Esophagus muscularis mucosa (tissue), 4 donors: ENCODE data around the gene ATRNL1. TPM values are rescaled to one million over a fixed set of nuclear protein-coding genes. Genes with fewer than 3 reads are reported as not detected.
A peak's percentile ranks its signal among the peaks of the same experiment; 100 is the strongest.

Source experiments
- DNase-seq: peaks from one replicate; pipeline ENCODE4 v3.0.0-alpha.2; 2017; ENCODE audit errors: extremely low spot score
- H3K27ac ChIP-seq, 4 donors: fragments of 200-600 bp; sonication (generic); replicated peaks in 1 of 4; 1 replicate in 3 of 4; 2 replicates in 1 of 4; pipeline ENCODE4 v1.5.1; 2016 to 2019; ENCODE audit warnings: mild to moderate bottlenecking in 1 of 4
- H3K27me3 ChIP-seq, 4 donors: fragments of 200-600 bp; sonication (generic); one replicate each; pipeline versions ENCODE4 v1.5.1 to v1.6.0; 2016 to 2019
- H3K36me3 ChIP-seq, 4 donors: fragments of 200-600 bp; sonication (generic); one replicate each; pipeline ENCODE4 v1.5.1; 2016 to 2019
- H3K4me1 ChIP-seq, 4 donors: fragments of 200-600 bp; sonication (generic); one replicate each; pipeline ENCODE4 v1.5.1; 2016 to 2019
- H3K4me3 ChIP-seq, 4 donors: fragments of 200-600 bp; sonication (generic); 1 replicate in 2 of 4; 2 replicates in 2 of 4; pipeline ENCODE4 v1.5.1; 2016 to 2019; ENCODE audit warnings: mild to moderate bottlenecking in 4 of 4, moderate library complexity in 1 of 4
- H3K9me3 ChIP-seq, 4 donors: fragments of 200-600 bp; sonication (generic); 1 replicate in 3 of 4; 2 replicates in 1 of 4; pipeline ENCODE4 v1.5.1; 2016 to 2019
- EP300 ChIP-seq: sonication (generic); formaldehyde crosslinking; IDR thresholded peaks from one replicate; pipeline ENCODE4 v1.6.1; 2017; ENCODE audit warnings: antibody characterized with exemption
- POLR2A ChIP-seq: fragments of 450-650 bp; IDR thresholded peaks from one replicate; pipeline ENCODE4 v1.6.1; 2017; ENCODE audit warnings: antibody characterized with exemption, moderate library complexity, mild to moderate bottlenecking, low read depth
- POLR2AphosphoS5 ChIP-seq, 2 donors: sonication (generic); formaldehyde crosslinking; IDR thresholded peaks; one replicate each; pipeline ENCODE4 v1.6.1; 2017; ENCODE audit warnings: antibody characterized with exemption in 2 of 2
- WGBS: methylation state at CpG from one replicate; pipeline ENCODE4 v1.1.5; 2018; 5-methylcytosine and 5-hydroxymethylcytosine counted together
- intact Hi-C: fragments of 100-400 bp; cut with DNase I; formaldehyde crosslinking; loops from one replicate; pipeline ENCODE4 v1.15.1; 2023
- total RNA-seq, 4 donors: library from RNA; depleted of rRNA; stranded (reverse); fragments of >200 nt; gene quantifications; one replicate each; pipeline versions ENCODE4 v1.1.0 to v1.2.1, GENCODE V29; 2016
- TF ChIP-seq, protein P1 (sequence below), 3 experiments: fragments of 200-600 bp in 2 of 3; fragments of 450-650 bp in 1 of 3; sonication (generic) in 2 of 3; IDR thresholded peaks; one replicate each; pipeline ENCODE4 v1.5.1; 2017 to 2019; ENCODE audit warnings: antibody characterized with exemption in 3 of 3, mild to moderate bottlenecking in 2 of 3, moderate library complexity in 1 of 3

Gene ATRNL1
- total RNA-seq, 4 donors from 2014 or later: 5.0 to 18.0 (median 11.3) TPM

DNA sequence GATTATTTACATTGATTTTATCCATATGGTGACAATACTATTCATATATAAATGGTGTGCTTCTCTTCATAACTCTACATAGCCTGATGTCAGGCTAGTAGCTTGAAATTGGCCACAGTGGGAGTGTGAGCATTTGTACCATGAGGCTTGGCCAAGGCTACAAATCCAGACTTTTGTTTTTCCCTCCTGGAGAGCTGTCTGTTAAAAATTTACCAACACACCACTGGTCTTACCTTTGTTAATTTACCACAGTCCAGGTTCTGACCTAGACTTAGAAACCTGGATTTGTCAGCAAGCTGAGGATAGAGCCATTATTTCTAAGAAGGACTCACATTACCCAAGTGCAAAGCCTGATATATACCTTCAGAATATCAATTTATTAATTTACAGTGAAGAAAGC is 45.5 kb upstream of the ATRNL1 start:
- Histone ChIP-seq H3K27me3 (no peaks in the 10 kb centered on the region), H3K4me3 (no peak overlapping the region), H3K4me1 (peaks cover 0 to 9% (median 4%) of the 10 kb centered on the region in 4 donors), H3K9me3 (no peaks in the 10 kb centered on the region), H3K27ac (no peak overlapping the region), H3K36me3 (no peaks in the 10 kb centered on the region)
- DNase-seq: no peak
- TF ChIP-seq, protein P1, sequence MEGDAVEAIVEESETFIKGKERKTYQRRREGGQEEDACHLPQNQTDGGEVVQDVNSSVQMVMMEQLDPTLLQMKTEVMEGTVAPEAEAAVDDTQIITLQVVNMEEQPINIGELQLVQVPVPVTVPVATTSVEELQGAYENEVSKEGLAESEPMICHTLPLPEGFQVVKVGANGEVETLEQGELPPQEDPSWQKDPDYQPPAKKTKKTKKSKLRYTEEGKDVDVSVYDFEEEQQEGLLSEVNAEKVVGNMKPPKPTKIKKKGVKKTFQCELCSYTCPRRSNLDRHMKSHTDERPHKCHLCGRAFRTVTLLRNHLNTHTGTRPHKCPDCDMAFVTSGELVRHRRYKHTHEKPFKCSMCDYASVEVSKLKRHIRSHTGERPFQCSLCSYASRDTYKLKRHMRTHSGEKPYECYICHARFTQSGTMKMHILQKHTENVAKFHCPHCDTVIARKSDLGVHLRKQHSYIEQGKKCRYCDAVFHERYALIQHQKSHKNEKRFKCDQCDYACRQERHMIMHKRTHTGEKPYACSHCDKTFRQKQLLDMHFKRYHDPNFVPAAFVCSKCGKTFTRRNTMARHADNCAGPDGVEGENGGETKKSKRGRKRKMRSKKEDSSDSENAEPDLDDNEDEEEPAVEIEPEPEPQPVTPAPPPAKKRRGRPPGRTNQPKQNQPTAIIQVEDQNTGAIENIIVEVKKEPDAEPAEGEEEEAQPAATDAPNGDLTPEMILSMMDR (IDR thresholded peaks at IDR 0.05): no peak
- TF ChIP-seq POLR2AphosphoS5 (IDR thresholded peaks at IDR 0.05) (no peak), EP300 (no peak), POLR2A (no peak)
- intact Hi-C loops: no loop called here

DNA sequence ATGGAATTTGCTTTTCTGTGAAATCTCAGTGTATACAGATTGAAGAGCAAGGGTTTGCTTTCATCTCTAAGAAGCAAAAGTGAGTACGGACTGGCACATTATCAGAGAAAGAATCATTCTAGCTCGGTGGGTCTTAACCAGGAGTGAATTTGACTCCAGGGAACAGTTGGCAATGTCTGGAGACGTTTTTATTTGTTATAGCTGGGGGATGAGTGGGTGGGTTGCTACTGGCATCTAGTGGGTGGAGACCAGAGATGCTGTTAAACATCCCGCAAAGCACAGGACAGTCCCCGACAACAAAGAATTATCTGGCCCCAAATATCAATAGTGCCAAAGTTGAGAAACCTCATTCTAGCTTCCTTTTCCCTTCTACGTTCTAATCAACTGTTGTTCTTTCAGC is 43.8 kb upstream of the ATRNL1 start:
- WGBS: 71% methylated on average over 6 of the region's 6 CpGs

DNA sequence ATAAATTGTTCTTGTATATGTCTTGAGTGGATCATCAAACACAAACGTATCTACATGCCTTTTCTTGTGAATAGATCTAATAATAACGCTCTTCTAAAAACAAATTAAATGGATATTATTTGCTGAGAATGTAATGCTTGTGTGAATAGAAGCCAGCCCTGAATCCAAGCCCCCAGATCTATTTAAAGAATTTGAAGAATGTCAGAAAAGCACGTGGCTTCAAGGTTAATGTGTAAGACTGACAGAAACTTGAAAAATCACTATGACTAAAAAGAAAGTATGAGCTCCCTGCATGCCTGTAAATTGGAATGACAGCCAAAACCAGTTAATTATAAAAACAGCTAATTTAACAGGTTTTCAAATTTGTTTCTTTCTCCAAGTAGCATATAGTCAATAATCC is 43.2 kb upstream of the ATRNL1 start:
- peaks cover 0 to 9% (median 4%) of the 10 kb centered on the region in 4 donors for H3K4me1 ChIP-seq
- no peaks in the 10 kb centered on the region for H3K36me3 ChIP-seq
- no peak overlapping the region for H3K27ac ChIP-seq
- no peak for DNase-seq
- no peak overlapping the region for H3K4me3 ChIP-seq
- TF ChIP-seq POLR2A (no peak), POLR2AphosphoS5 (IDR thresholded peaks at IDR 0.05) (no peak), EP300 (no peak)
- TF ChIP-seq, protein P1 (IDR thresholded peaks at IDR 0.05): no peak
- intact Hi-C loops: no loop called here
- WGBS: 41% methylated on average over 3 of the region's 3 CpGs
- no peaks in the 10 kb centered on the region for H3K27me3 ChIP-seq
- no peaks in the 10 kb centered on the region for H3K9me3 ChIP-seq

More for the DNA sequence above, 43.8 kb upstream of the ATRNL1 start:
- Histone ChIP-seq H3K27ac (no peak overlapping the region), H3K27me3 (no peaks in the 10 kb centered on the region), H3K4me3 (no peak overlapping the region), H3K4me1 (peaks cover 0 to 9% (median 4%) of the 10 kb centered on the region in 4 donors), H3K9me3 (no peaks in the 10 kb centered on the region), H3K36me3 (no peaks in the 10 kb centered on the region)
- TF ChIP-seq, protein P1 (IDR thresholded peaks at IDR 0.05): no peak
- TF ChIP-seq POLR2AphosphoS5 (IDR thresholded peaks at IDR 0.05) (no peak), POLR2A (no peak), EP300 (no peak)
- DNase-seq: peak; percentile 62
- intact Hi-C loops: no loop called here

DNA sequence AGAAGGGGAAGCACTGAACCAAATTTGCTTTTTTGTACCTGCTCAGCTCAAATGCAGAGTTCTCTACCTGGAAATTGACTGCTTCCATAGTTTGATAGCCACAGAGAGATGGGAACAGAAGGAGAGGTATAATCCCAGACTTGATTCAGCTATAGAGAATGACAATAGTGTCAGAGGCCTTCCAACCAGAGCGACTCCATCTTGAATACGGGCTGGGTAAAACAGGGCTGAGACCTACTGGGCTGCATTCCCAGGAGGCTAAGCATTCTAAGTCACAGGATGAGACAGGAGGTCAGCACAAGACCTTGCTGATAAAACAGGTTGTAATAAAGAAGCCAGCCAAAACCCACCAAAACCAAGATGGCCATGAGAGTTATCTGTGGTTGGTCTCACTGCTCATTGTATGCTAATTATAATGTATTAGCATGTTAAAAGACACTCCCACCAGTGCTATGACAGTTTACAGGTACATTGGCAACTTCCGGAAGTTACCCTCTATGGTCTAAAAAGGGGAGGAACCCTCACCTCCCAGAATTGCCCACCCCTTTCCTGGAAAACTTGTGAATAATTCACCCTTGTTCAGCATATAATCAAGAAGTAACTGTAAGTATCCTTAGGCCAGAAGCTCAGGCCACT is 42.7 kb upstream of the ATRNL1 start:
- Histone ChIP-seq H3K27ac (no peak overlapping the region), H3K36me3 (no peaks in the 10 kb centered on the region), H3K9me3 (no peaks in the 10 kb centered on the region), H3K27me3 (no peaks in the 10 kb centered on the region), H3K4me3 (no peak overlapping the region), H3K4me1 (peaks cover 0 to 6% (median 3%) of the 10 kb centered on the region in 4 donors)
- WGBS: 88% methylated on average over 3 of the region's 3 CpGs
- peak; percentile 60 for DNase-seq
- TF ChIP-seq EP300 (no peak), POLR2A (no peak), POLR2AphosphoS5 (IDR thresholded peaks at IDR 0.05) (no peak)
- TF ChIP-seq, protein P1 (IDR thresholded peaks at IDR 0.05): no peak
- intact Hi-C loops: no loop called here

DNA sequence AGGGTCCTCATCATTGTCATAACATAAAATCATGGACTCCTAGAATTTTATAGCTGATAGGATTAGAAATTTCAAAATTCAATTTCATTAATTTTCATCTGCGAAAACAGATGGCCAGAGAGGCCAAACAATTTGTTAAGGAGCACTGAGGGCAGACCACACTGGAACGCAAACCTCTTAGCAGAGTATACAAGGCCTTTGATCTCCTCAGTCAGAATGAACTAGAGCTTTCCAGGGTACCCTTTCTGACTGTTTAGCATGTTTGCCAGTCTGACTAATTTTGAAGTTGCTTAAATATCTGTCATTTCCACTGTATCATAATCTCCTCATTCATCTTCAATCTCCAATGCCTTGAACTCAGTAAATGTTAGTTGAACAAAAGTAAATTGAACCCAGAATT is 41.9 kb upstream of the ATRNL1 start:
- H3K9me3 ChIP-seq: no peaks in the 10 kb centered on the region
- no peak for DNase-seq
- 93% methylated on average over 2 of the region's 2 CpGs for WGBS

More for the DNA sequence above, 41.9 kb upstream of the ATRNL1 start:
- TF ChIP-seq, protein P1 (IDR thresholded peaks at IDR 0.05): no peak
- TF ChIP-seq EP300 (no peak), POLR2AphosphoS5 (IDR thresholded peaks at IDR 0.05) (no peak), POLR2A (no peak)
- Histone ChIP-seq H3K27ac (no peak overlapping the region), H3K4me3 (no peak overlapping the region), H3K4me1 (no peaks in the 10 kb centered on the region), H3K27me3 (no peaks in the 10 kb centered on the region), H3K36me3 (no peaks in the 10 kb centered on the region)
- intact Hi-C loops: no loop called here
